ENCODE measurements around the gene RAPGEF6.

Gene RAPGEF6

DNA sequence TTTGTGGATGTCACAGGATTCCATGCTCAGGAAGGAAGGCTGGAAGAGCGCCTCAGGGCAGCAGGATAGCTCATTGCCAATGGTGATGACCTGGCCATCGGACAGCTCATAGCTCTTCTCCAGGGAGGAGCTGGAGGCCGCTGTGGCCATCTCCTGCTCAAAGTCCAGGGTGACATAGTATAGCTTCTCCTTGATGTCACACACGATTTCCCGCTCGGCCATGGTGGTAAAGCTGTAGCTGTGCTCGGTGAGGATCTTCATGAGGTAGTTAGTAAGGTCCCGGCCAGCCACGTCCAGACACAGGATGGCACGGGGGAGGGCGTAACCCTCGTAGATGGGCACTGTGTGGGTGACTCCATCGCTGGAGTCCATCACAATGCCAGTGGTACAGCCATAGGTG, 24.3 kb upstream of the RAPGEF6 start:
- Histone ChIP-seq H3F3A (ENCODE audit: control insufficient read depth, insufficient read depth) (no peaks in the 10 kb centered on the region), H3K4me3 (ENCODE audit: low read length) (no peak overlapping the region), H3K4me2 (ENCODE audit: low read length) (no peak overlapping the region), H3K27me3 (ENCODE audit: control insufficient read depth, low read length) (no peaks in the 10 kb centered on the region), H3K27ac (ENCODE audit: low read depth, low read length) (no peak overlapping the region), H3K9me3 (ENCODE audit: control insufficient read depth, insufficient read depth, low read length) (no peaks in the 10 kb centered on the region), H3K79me2 (ENCODE audit: control insufficient read depth, low read length) (no peaks in the 10 kb centered on the region), H3K9me2 (replicated peaks; ENCODE audit: control insufficient read depth, low read length) (no peaks in the 10 kb centered on the region), H3K4me1 (ENCODE audit: control insufficient read depth, low read length) (no peaks in the 10 kb centered on the region), H4K20me1 (ENCODE audit: control insufficient read depth, insufficient read depth, low read depth, low read length) (no peaks in the 10 kb centered on the region), H3K36me3 (ENCODE audit: control insufficient read depth, low read length) (peaks cover 36% of the 10 kb centered on the region)
- no peak for TF ChIP-seq EZH2phosphoT487 (IDR thresholded peaks at IDR 0.05; ENCODE audit: borderline replicate concordance, low read length)

DNA sequence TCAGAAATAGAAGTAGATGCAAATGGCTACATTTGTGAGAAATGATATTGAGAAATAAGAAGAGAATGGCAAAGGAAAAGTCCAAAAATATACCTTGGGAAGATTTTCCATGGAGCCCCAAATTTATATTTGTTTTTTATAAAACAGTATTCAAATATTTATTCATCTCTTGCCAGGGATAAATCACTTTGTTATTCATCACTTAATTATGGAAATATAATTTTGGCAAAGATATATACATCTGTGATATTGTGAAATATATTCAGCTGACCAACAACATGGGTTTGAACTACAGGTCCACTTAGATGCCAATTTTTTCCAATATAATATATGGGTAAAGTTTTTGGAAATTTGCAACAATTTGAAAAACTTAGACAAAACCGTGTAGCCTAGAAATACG, 19.7 kb upstream of the RAPGEF6 start:
- Histone ChIP-seq H3K27me3 (ENCODE audit: control insufficient read depth, low read length) (no peaks in the 10 kb centered on the region), H3K9me2 (replicated peaks; ENCODE audit: control insufficient read depth, low read length) (no peaks in the 10 kb centered on the region), H4K20me1 (ENCODE audit: control insufficient read depth, insufficient read depth, low read depth, low read length) (no peaks in the 10 kb centered on the region), H3K27ac (ENCODE audit: low read depth, low read length) (no peak overlapping the region), H3K4me2 (ENCODE audit: low read length) (no peak overlapping the region), H3K36me3 (ENCODE audit: control insufficient read depth, low read length) (peaks cover 37% of the 10 kb centered on the region), H3K9me3 (ENCODE audit: control insufficient read depth, insufficient read depth, low read length) (peaks cover 8% of the 10 kb centered on the region; the same call in 1 of the 2 replicates), H3F3A (ENCODE audit: control insufficient read depth, insufficient read depth) (no peaks in the 10 kb centered on the region), H3K4me1 (ENCODE audit: control insufficient read depth, low read length) (peaks cover 13% of the 10 kb centered on the region), H3K79me2 (ENCODE audit: control insufficient read depth, low read length) (no peaks in the 10 kb centered on the region), H3K4me3 (ENCODE audit: low read length) (no peak overlapping the region)
- TF ChIP-seq EZH2phosphoT487 (IDR thresholded peaks at IDR 0.05; ENCODE audit: borderline replicate concordance, low read length), result no peak
- TF ChIP-seq, protein P1, sequence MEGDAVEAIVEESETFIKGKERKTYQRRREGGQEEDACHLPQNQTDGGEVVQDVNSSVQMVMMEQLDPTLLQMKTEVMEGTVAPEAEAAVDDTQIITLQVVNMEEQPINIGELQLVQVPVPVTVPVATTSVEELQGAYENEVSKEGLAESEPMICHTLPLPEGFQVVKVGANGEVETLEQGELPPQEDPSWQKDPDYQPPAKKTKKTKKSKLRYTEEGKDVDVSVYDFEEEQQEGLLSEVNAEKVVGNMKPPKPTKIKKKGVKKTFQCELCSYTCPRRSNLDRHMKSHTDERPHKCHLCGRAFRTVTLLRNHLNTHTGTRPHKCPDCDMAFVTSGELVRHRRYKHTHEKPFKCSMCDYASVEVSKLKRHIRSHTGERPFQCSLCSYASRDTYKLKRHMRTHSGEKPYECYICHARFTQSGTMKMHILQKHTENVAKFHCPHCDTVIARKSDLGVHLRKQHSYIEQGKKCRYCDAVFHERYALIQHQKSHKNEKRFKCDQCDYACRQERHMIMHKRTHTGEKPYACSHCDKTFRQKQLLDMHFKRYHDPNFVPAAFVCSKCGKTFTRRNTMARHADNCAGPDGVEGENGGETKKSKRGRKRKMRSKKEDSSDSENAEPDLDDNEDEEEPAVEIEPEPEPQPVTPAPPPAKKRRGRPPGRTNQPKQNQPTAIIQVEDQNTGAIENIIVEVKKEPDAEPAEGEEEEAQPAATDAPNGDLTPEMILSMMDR (IDR thresholded peaks at IDR 0.05; ENCODE audit: low read depth, low read length, poor library complexity, severe bottlenecking), result no peak

DNA sequence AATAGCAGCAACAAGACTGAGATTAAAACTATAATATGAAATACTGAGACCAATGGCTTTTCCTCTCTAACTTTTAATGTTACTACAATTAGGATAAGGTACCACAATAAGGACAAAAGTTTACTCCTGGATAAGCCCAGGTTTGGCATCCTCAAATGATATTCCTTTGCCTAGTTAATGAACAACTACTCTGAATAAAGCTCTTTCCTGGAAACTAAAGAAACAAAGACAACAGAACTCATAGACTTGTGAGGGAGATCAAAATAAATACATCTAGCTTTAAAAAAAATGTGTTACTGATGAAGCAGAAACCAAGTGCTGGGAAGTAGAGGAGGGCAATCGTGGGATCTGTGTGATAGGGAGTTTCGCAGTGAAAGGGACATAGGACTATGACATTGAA, 19.3 kb upstream of the RAPGEF6 start:
- H3K79me2 ChIP-seq (ENCODE audit: control insufficient read depth, low read length), result no peaks in the 10 kb centered on the region
- H4K20me1 ChIP-seq (ENCODE audit: control insufficient read depth, insufficient read depth, low read depth, low read length), result no peaks in the 10 kb centered on the region
- H3F3A ChIP-seq (ENCODE audit: control insufficient read depth, insufficient read depth), result no peaks in the 10 kb centered on the region
- H3K36me3 ChIP-seq (ENCODE audit: control insufficient read depth, low read length), result peaks cover 37% of the 10 kb centered on the region
- TF ChIP-seq, protein P1 (IDR thresholded peaks at IDR 0.05; ENCODE audit: low read depth, low read length, poor library complexity, severe bottlenecking), result no peak
- no peak overlapping the region for H3K4me2 ChIP-seq (ENCODE audit: low read length)
- H3K4me1 ChIP-seq (ENCODE audit: control insufficient read depth, low read length), result peaks cover 18% of the 10 kb centered on the region
- no peaks in the 10 kb centered on the region for H3K27me3 ChIP-seq (ENCODE audit: control insufficient read depth, low read length)
- H3K9me2 ChIP-seq (replicated peaks; ENCODE audit: control insufficient read depth, low read length), result no peaks in the 10 kb centered on the region
- no peak overlapping the region for H3K4me3 ChIP-seq (ENCODE audit: low read length)
- peaks cover 8% of the 10 kb centered on the region; the same call in 1 of the 2 replicates for H3K9me3 ChIP-seq (ENCODE audit: control insufficient read depth, insufficient read depth, low read length)
- H3K27ac ChIP-seq (ENCODE audit: low read depth, low read length), result no peak overlapping the region

DNA sequence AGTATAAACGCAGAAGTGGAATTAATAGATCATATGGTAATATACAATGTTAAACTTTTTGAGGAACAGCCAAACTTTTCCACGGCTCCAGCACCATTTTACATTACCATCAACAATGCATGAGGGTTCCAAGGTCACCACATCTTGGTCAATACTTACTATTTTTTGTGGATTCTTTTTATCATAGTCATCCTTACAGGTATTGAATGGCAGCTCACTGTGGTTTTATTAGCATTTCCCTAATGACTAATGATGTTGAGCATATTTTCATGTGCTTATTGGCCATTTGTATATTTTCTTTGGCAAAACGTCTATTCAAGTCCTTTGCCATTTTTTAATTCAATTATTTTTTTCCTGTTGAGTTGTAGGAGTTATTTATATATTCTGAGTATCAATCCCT, 14.1 kb upstream of the RAPGEF6 start:
- TF ChIP-seq, protein P1 (IDR thresholded peaks at IDR 0.05; ENCODE audit: low read depth, low read length, poor library complexity, severe bottlenecking), result no peak
- no peak for TF ChIP-seq EZH2phosphoT487 (IDR thresholded peaks at IDR 0.05; ENCODE audit: borderline replicate concordance, low read length)
- Histone ChIP-seq H3K4me1 (ENCODE audit: control insufficient read depth, low read length) (peaks cover 52% of the 10 kb centered on the region), H3K4me3 (ENCODE audit: low read length) (no peak overlapping the region), H3F3A (ENCODE audit: control insufficient read depth, insufficient read depth) (peaks cover 27% of the 10 kb centered on the region), H3K4me2 (ENCODE audit: low read length) (peak overlapping the region; percentile 62; the same call in 1 of the 2 replicates), H3K79me2 (ENCODE audit: control insufficient read depth, low read length) (no peaks in the 10 kb centered on the region), H3K9me3 (ENCODE audit: control insufficient read depth, insufficient read depth, low read length) (peaks cover 8% of the 10 kb centered on the region; the same call in 1 of the 2 replicates), H4K20me1 (ENCODE audit: control insufficient read depth, insufficient read depth, low read depth, low read length) (no peaks in the 10 kb centered on the region), H3K36me3 (ENCODE audit: control insufficient read depth, low read length) (peaks cover 57% of the 10 kb centered on the region), H3K9me2 (replicated peaks; ENCODE audit: control insufficient read depth, low read length) (no peaks in the 10 kb centered on the region), H3K27me3 (ENCODE audit: control insufficient read depth, low read length) (no peaks in the 10 kb centered on the region), H3K27ac (ENCODE audit: low read depth, low read length) (no peak overlapping the region)
